Endodermal cell (in vitro differentiated cells): ENCODE data around the gene TTLL5. TPM values are rescaled to one million over a fixed set of nuclear protein-coding genes. Genes with fewer than 3 reads are reported as not detected.

Source experiments
- DNase-seq: peaks from one replicate; pipeline ENCODE4 v3.0.0-alpha.2; 2017
- H3K27ac ChIP-seq: 2 replicates; pipeline ENCODE4 v1.5.1; 2013; ENCODE audit warnings: mild to moderate bottlenecking, low read depth, low read length, moderate library complexity
- H3K27me3 ChIP-seq: 2 replicates; pipeline ENCODE4 v1.6.1; 2013; ENCODE audit warnings: mild to moderate bottlenecking, low read length, moderate library complexity; ENCODE audit not compliant: insufficient read depth, control insufficient read depth, poor library complexity, severe bottlenecking
- H3K36me3 ChIP-seq: 2 replicates; pipeline ENCODE4 v1.7.0; 2013; ENCODE audit warnings: mild to moderate bottlenecking, low read length, moderate library complexity; ENCODE audit not compliant: control insufficient read depth, insufficient read depth
- H3K4me1 ChIP-seq: one replicate; pipeline ENCODE4 v1.7.0; 2013; ENCODE audit warnings: low read length; ENCODE audit not compliant: control insufficient read depth, insufficient read depth
- H3K4me3 ChIP-seq: 2 replicates; pipeline ENCODE4 v1.5.1; 2013; ENCODE audit warnings: mild to moderate bottlenecking, low read length, moderate library complexity
- H3K9ac ChIP-seq: 2 replicates; pipeline ENCODE4 v1.6.1; 2013; ENCODE audit warnings: mild to moderate bottlenecking, low read length, moderate library complexity; ENCODE audit not compliant: poor library complexity, severe bottlenecking; ENCODE audit errors: extremely low read depth
- H3K9me3 ChIP-seq: 2 replicates; pipeline ENCODE4 v1.6.1; 2013; ENCODE audit warnings: mild to moderate bottlenecking, low read length, moderate library complexity; ENCODE audit not compliant: control insufficient read depth
- H3K27ac Mint-ChIP-seq: 2 replicates; pipeline ENCODE4 v1.8.0; 2020; ENCODE audit warnings: mixed read lengths
- H3K27me3 Mint-ChIP-seq: 2 replicates; pipeline ENCODE4 v1.8.0; 2021; ENCODE audit warnings: mild to moderate bottlenecking, mixed read lengths; ENCODE audit not compliant: insufficient read depth
- H3K36me3 Mint-ChIP-seq: 2 replicates; pipeline ENCODE4 v1.8.0; 2020; ENCODE audit warnings: low read depth, mixed read lengths
- H3K4me1 Mint-ChIP-seq: 2 replicates; pipeline ENCODE4 v1.8.0; 2020; ENCODE audit warnings: mixed read lengths
- H3K4me3 Mint-ChIP-seq: 2 replicates; pipeline ENCODE4 v1.8.0; 2020; ENCODE audit warnings: mild to moderate bottlenecking, moderate library complexity, mixed read lengths
- H3K9me3 Mint-ChIP-seq: 2 replicates; pipeline ENCODE4 v1.8.0; 2020; ENCODE audit warnings: mild to moderate bottlenecking, mixed read lengths
- WGBS, 2 experiments: methylation state at CpG; one replicate each; pipeline versions ENCODE4 v1.1.5 to v1.1.7; 2013; ENCODE audit warnings: missing lambda C conversion rate in 2 of 2, mixed read lengths in 1 of 2; ENCODE audit not compliant: insufficient coverage in 1 of 2, insufficient read length in 1 of 2; 5-methylcytosine and 5-hydroxymethylcytosine counted together
- total RNA-seq, 2 donors: library from RNA; stranded (reverse); fragmentation: NEBNext Ultra II Directional in 1 of 2; extraction: Animal tissue kit (Norgen Biotek cat#: 25700) in 1 of 2; gene quantifications; 2 replicates in 1 of 2; 3 replicates in 1 of 2; pipeline ENCODE4 v1.2.1, GENCODE V29; 2021
- TF ChIP-seq, protein P1 (sequence below): fragments of 200-600 bp; sonication (generic); conservative IDR thresholded peaks from 2 replicates; pipeline ENCODE4 v1.5.0; 2021; ENCODE audit warnings: antibody characterized with exemption, mild to moderate bottlenecking

TTLL5 gene
- total RNA-seq, 2 donors from 2014 or later, result 50.5 to 54.2 TPM

DNA sequence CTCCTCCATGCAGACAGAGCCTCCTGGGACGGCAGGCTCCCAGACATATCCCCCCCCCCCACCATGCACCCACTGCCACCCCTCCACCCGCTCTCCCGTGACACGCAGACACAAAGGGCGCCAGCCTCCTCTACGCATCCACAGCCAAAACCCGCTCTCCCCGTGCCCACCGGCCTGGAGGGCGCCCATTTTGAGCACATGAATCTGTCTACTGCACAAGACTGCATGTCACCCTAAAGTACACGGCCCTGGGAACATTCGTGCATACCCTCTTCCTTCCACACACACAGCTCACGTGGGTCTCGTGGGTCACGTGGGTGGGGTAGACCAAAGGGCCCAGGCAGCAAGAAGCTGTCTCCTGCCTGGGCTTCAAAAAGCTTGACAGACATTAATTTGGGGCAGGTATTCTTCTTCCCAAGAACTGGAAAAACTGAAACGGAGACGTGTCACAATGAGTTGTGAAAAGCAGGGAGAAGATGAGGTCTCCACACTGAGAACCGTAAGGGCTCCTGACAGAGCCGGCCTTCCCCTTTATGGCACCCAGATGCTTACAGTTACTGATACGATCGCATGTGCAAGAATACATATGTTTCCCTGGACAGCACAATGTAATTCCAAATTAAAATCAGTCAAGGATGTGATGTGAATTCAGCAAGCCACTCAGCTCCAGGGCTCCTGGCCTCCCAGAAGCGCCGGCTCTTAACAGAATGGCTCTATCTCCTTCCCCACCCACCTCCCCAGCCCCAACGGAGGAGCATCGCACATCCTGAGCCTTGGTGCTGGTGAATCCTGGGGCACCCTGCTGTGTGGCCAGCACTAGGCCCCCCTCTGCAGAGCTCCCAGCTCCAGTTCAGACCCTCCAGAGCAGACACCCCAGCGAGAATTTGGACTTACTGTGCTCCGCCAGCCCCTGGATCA, 318.9 kb downstream of the TTLL5 start:
- WGBS, 2 experiments, result 89 to 90% methylated on average over 16 to 27 of the region's 27 CpGs
- no peaks in the 10 kb centered on the region for H3K36me3 Mint-ChIP-seq
- no peaks in the 10 kb centered on the region for H3K9me3 Mint-ChIP-seq
- no peak overlapping the region for H3K27ac Mint-ChIP-seq
- H3K27me3 Mint-ChIP-seq, result peaks cover 30% of the 10 kb centered on the region
- H3K4me1 Mint-ChIP-seq, result peaks cover 62% of the 10 kb centered on the region
- Histone ChIP-seq H3K36me3 (no peaks in the 10 kb centered on the region), H3K4me1 (peaks cover 4% of the 10 kb centered on the region), H3K9ac (no peak overlapping the region), H3K27ac (no peak overlapping the region), H3K27me3 (peaks cover 7% of the 10 kb centered on the region), H3K9me3 (no peaks in the 10 kb centered on the region), H3K4me3 (no peak overlapping the region)
- TF ChIP-seq, protein P1, sequence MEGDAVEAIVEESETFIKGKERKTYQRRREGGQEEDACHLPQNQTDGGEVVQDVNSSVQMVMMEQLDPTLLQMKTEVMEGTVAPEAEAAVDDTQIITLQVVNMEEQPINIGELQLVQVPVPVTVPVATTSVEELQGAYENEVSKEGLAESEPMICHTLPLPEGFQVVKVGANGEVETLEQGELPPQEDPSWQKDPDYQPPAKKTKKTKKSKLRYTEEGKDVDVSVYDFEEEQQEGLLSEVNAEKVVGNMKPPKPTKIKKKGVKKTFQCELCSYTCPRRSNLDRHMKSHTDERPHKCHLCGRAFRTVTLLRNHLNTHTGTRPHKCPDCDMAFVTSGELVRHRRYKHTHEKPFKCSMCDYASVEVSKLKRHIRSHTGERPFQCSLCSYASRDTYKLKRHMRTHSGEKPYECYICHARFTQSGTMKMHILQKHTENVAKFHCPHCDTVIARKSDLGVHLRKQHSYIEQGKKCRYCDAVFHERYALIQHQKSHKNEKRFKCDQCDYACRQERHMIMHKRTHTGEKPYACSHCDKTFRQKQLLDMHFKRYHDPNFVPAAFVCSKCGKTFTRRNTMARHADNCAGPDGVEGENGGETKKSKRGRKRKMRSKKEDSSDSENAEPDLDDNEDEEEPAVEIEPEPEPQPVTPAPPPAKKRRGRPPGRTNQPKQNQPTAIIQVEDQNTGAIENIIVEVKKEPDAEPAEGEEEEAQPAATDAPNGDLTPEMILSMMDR, result no peak
- no peak overlapping the region for H3K4me3 Mint-ChIP-seq
- no peak for DNase-seq

DNA sequence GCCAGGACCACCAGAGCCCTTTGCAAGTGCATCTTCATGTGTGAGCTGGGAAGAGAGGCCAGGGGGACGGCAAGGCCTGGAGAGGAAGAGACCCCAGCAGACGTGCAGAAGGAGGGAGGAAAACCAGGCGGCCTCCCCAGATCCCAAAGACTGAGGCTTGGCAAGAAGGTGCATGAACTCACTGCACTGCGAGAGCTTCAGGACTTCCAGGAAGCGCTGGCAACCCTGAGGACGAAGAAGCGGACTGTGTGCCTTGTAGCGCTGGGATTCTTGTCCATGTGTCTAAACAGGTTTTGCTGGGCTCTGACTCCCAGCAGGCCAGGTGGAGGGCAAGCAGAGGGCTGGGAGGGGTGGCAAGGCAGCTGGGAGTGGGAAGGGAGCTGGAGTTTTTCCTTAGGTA, 319.8 kb downstream of the TTLL5 start:
- WGBS, 2 experiments, result 92 to 93% methylated on average over 6 to 8 of the region's 8 CpGs
- TF ChIP-seq, protein P1, result no peak
- no peak overlapping the region for H3K27ac Mint-ChIP-seq
- Histone ChIP-seq H3K36me3 (no peaks in the 10 kb centered on the region), H3K27me3 (peaks cover 7% of the 10 kb centered on the region), H3K9me3 (no peaks in the 10 kb centered on the region), H3K4me1 (peaks cover 7% of the 10 kb centered on the region), H3K27ac (no peak overlapping the region), H3K4me3 (no peak overlapping the region), H3K9ac (no peak overlapping the region)
- peaks cover 30% of the 10 kb centered on the region for H3K27me3 Mint-ChIP-seq
- H3K9me3 Mint-ChIP-seq, result no peaks in the 10 kb centered on the region
- H3K36me3 Mint-ChIP-seq, result no peaks in the 10 kb centered on the region
- peak overlapping the region; percentile 67 for H3K4me3 Mint-ChIP-seq
- peaks cover 68% of the 10 kb centered on the region for H3K4me1 Mint-ChIP-seq
- no peak for DNase-seq

DNA sequence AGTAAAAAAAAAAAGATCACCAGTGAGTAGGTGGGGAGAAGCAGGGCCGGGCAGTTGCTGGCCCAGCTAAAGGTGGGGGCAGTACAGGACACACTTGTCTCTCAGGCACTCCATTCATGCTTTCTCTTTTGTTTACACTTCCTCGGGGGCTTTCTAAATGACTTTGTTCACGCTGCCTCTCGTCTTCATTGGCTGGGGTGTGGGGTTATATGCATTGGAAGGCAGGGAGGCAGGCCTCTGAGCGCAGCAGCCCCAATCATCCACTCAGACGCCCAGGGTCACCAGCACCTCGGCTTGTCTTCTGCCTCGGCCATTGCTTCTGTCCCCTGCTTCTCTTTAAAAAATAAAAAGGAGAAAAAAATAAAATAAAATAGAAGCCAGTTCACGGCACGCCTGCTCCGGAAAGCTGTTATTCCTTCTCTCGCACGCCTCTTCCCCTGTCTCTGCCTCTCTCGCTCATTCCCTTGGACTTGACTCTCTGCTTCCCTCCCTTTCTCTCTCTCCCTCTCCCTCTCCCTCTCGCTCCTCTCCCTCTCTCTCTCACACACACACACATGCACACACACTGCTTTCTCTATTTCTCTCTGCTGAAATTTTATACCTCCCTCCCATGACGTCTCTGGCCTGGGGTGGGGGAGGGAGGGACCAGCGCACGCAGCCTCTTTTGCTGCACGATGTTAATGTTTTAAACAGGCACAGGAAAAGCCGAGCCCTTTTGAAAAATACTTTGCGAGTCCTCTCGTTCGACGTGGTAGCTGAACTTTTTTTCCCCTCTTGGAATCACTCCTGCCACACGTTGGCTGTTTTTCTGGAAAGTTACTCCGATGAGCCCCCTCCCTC, 320.6 kb downstream of the TTLL5 start, which contains the start of gene TGFB3:
Gene TGFB3, minus strand, starts transcription at position 570 of the 840 bp plus-strand sequence. CDS start 1,102 bp downstream, outside the sequence.
- H3K9ac ChIP-seq, result peak within 1 kb of the TSS; percentile 6
- no peaks in the 10 kb centered on the region for H3K9me3 Mint-ChIP-seq
- peaks cover 71% of the 10 kb centered on the region for H3K4me1 Mint-ChIP-seq
- 8 to 9% methylated on average over 11 to 26 of the region's 26 CpGs for WGBS, 2 experiments
- H3K4me3 ChIP-seq, result peak within 1 kb of the TSS; percentile 79
- TF ChIP-seq, protein P1, result no peak
- H3K27me3 ChIP-seq, result peaks cover 7% of the 10 kb centered on the region
- H3K36me3 Mint-ChIP-seq, result no peaks in the 10 kb centered on the region
- no peaks in the 10 kb centered on the region for H3K9me3 ChIP-seq
- peaks cover 30% of the 10 kb centered on the region for H3K27me3 Mint-ChIP-seq
- peak within 1 kb of the TSS; percentile 61 for H3K27ac Mint-ChIP-seq
- H3K27ac ChIP-seq, result no peak within 1 kb of the TSS
- H3K4me3 Mint-ChIP-seq, result peak within 1 kb of the TSS; percentile 67
- H3K4me1 ChIP-seq, result peaks cover 7% of the 10 kb centered on the region
- DNase-seq, result peak; percentile 67
- no peaks in the 10 kb centered on the region for H3K36me3 ChIP-seq
